Central memory CD4-positive, alpha-beta T cell (primary cell): ENCODE data around the gene SEMA3A.
"Not testable (repeated sequence)": the region's sequence is repeated elsewhere in the genome, so short reads cannot be mapped to it uniquely, and the experiment has no call there.

Source experiments
- DNase-seq: peaks from one replicate; pipeline ENCODE4 v3.0.0; 2022

SEMA3A gene

GRCh38 chr7:84108119-84108518, 86.5 kb downstream of the SEMA3A start:
- DNase-seq = no peak

DNA sequence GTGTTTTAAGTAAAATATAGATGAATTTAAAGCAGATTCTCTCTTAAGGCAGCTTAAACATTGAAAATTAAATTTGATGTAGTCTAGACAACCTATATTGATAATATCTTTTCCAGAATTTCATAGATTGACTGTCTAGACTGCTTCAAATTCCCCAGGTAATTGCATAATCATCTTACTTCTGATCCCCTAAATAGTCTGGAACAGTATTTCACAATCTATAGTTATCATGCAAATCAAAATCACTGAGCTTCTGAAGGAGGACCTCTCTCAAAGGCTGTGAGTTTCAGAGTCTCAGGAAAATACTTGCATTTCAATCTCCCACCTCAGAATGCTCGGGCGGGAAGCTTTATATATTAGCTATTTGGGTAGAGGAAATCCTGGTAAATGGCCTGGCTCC, 87.3 kb downstream of the SEMA3A start:
- no peak for DNase-seq

DNA sequence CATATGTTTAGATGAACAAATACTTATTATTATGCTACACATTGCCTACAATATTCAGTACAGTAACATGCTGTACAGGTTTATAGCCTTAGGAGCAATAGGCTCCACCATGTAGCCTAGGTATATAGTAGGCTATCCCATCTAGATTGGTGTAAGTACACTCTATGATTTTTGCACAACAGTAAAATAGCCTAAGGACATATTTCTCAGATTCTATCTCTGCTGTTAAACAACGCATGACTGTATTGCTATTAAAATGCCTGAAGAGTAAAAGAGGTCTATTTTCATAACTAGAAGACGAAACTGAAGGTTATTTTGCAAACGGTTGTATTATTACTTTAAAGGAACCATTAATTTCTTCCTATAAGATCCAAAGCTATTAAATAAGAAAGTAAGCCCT, 88.3 kb downstream of the SEMA3A start:
- no peak for DNase-seq

GRCh38 chr7:84105586-84105985, 89.0 kb downstream of the SEMA3A start:
- DNase-seq = no peak

DNA sequence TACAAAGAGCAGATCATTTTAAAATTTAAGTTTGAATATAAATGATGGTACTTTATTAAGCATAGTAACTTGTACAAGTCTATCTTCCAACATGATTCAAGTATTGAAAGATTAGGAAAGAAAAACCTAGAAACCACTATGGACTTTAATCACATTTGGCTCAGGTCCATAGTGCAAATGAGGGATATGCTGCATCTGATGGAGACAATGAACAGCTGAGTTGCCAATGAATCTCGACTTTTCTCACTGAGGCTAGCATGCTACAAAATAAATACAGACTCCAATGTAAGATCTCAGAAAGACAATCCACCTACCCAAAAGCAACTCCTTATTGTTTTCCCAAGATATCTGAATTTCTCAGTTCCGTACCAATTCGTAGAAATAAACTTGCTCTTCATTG, 89.8 kb downstream of the SEMA3A start:
- DNase-seq = no peak

DNA sequence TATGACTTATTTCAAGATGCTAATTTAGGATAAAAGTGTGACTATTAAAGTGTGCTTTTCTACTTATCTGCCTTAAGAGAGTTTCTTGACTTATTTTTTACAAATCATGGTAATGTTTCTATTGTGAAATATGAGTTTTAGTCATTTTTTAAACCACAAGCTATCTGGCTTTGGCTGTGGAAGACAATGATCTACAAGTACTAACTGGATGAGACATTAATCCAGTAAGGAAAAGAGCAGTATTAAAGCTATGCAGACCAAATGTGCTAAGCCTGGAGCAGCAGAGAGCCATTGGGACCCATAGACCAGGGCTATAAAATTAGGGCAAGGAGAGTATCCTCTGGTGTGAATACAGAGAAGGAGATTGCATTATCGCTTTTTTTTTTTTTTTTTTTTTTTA, 92.4 kb downstream of the SEMA3A start:
- DNase-seq = no peak

GRCh38 chr7:84100866-84101265, 93.7 kb downstream of the SEMA3A start:
- no peak for DNase-seq

DNA sequence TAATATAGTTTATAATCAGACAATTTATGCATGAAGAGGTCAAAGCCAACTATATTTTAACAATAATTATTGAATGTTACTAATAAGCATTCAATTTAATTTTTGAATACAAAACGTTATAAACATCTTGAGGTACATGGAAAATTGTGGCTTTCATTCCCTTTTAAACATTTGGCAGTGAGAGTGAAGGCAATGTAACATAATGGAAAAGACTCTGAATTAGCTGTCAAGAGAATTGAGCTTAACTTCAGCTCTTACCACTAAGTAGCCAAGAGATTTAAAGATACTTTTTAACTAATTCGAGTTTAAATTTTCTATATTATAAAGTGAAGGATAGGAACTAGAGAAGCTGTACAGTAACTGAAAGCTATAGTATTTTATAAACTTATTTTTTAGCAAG, 98.6 kb downstream of the SEMA3A start:
- DNase-seq = no peak

DNA sequence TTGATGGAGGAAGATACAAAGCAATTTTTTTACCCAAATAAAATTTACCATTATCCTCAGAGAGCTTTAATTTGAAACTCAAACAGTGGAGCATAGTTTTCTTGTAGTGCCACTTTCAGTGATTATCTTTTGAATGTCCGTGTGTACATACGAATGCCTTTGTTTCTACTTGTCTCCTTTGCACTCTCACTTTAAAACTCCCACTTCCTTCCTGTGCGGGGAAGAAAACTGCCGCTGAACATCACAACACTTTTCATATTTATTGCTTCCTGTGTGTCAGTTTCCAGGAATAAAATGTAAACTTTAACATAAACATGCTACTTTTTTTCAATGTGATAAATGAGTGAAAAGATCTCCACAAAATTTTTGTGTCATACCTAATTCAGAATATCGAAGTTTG, 102.4 kb downstream of the SEMA3A start:
- no peak for DNase-seq

GRCh38 chr7:84091318-84091717, 103.3 kb downstream of the SEMA3A start:
- DNase-seq = no peak

- no peak for DNase-seq
These were observed 105.8 kb downstream of the SEMA3A start for GRCh38 chr7:84088802-84089201.

- DNase-seq = no peak
These were observed 108.6 kb downstream of the SEMA3A start for GRCh38 chr7:84085998-84086397.

DNA sequence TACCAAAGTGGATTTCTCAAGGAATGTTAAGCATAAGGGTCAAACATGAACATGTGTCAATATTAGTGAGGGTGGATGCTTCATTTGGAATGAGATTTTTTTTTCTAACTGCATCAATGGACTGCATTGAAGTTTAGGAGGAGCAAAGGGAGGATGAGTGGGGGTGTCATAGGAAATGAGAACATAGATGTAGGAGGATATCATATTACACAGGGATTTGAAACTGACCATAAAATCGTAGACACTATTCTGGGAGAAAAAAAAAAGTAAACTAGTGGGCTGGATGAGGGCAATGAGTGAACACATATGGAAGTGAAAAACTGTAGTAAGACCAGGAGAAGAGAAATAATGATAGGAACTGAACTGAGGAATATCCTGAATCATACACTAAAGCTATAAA, 109.4 kb downstream of the SEMA3A start:
- DNase-seq = no peak

GRCh38 chr7:84083846-84084245, 110.7 kb downstream of the SEMA3A start:
- no peak for DNase-seq

- no peak for DNase-seq
These were observed 112.5 kb downstream of the SEMA3A start for GRCh38 chr7:84081973-84082522.

DNA sequence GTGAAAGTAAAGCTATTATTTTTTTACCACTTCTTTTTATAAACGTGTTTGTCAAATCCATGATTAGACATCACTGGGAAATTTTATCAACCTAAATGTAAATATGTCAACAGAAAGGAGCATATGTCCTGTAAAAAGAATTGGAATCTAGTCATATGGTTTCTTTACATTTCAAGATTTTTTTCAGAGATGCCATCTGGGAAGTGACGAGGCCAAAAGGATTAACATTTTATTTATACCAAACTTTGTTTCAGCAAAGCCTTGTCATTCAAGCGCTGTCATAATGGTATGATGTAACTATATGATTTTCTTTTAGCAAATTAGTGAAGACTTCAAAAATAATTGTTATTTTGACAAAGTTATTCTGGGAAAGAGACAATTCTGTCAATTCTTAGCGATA, 117.3 kb downstream of the SEMA3A start:
- no peak for DNase-seq

DNA sequence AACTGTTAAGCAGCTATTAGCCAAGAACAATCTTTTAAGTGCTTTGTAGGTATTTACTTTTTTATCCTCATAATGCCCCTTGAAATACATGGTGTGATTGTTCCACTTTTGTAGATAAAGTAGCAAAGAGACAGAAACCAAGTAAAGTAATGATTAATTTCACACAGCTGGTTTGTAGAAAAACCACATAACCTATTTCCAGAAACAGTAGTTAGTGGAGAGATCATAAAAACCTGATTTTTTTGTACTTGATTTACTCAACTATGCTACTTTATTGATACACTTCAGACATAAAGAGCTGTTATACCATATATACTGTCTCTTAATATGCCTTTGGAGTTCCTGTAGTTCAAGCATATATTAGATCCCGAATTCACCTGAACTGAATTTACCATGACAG, 118.4 kb downstream of the SEMA3A start:
- no peak for DNase-seq

GRCh38 chr7:84073186-84073875, 121.3 kb downstream of the SEMA3A start:
- no peak for DNase-seq

- DNase-seq = no peak
These were observed 123.8 kb downstream of the SEMA3A start for GRCh38 chr7:84070770-84071169.

DNA sequence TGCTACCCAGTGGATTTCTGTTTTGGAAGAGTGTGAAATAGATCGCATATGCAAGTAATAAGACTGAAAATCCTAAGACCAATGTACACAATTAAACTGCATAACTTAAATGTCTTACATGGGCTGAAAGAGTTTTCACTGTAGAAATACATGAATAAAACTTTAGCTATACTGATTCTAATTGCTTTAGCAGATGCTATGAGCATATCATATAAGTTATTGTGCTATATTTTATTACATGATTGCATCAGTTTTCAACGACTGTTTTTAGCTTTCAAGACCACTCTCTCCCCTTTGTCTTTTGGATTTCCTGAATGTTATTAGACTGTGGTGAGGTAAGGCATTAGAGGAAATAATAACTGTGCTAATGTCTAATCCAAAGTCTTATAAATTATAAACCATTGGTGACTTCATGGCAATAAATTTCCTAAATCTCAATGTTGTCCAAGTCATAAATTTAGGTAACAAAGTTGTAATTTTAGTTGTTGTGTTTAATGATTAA, 124.5 kb downstream of the SEMA3A start:
- no peak for DNase-seq

- no peak for DNase-seq
These were observed 125.6 kb downstream of the SEMA3A start for GRCh38 chr7:84069033-84069432.

GRCh38 chr7:84062489-84062901, 132.1 kb downstream of the SEMA3A start:
- not testable (repeated sequence) for DNase-seq

- no peak for DNase-seq
These were observed 133.8 kb downstream of the SEMA3A start for GRCh38 chr7:84060760-84061261.

- no peak for DNase-seq
These were observed 134.6 kb downstream of the SEMA3A start for GRCh38 chr7:84060000-84060399.
